SKM-1 (cell line): ENCODE measurements around the gene CXorf66.
"Not testable (repeated sequence)": the region's sequence is repeated elsewhere in the genome, so short reads cannot be mapped to it uniquely, and the experiment has no call there.

Source experiments
- DNase-seq: peaks from one replicate; lab custom pipeline; 2025; ENCODE audit not compliant: unreplicated experiment; lab: John Stamatoyannopoulos, UW

The CXorf66 gene, protein sequence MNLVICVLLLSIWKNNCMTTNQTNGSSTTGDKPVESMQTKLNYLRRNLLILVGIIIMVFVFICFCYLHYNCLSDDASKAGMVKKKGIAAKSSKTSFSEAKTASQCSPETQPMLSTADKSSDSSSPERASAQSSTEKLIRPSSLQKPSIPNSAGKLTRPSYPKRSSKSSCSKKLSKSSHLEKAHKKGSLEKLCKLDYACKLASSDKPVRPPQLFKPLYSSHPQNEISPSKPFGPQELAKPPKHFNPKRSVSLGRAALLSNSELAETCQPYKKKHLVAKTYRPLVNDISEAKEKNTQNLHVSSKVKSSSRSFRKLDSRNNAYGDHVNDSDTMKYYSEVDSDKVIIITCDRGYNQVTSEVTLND

DNA sequence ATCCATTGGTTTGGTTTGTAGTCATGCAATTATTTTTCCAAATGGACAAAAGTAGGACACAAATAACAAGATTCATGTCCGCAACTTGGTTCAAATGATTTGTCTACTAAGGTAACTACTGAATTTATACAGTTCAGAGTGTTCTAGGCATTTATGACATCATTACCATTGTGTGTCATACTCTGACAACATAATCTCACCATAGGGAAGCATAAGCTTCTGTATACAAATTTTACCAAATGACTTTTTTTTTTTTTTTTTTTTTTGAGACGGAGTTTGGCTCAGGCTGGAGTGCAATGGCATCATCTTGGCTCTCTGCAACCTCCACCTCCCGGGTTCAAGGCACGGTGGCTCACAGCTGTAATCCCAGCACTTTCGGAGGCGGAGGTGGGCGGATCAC is at the start of gene CXorf66:
Gene CXorf66, minus strand, starts transcription at position 101 of the 400 bp plus-strand sequence. Its CDS starts 25 bp downstream, at position 76.
- DNase-seq, result no peak

DNA sequence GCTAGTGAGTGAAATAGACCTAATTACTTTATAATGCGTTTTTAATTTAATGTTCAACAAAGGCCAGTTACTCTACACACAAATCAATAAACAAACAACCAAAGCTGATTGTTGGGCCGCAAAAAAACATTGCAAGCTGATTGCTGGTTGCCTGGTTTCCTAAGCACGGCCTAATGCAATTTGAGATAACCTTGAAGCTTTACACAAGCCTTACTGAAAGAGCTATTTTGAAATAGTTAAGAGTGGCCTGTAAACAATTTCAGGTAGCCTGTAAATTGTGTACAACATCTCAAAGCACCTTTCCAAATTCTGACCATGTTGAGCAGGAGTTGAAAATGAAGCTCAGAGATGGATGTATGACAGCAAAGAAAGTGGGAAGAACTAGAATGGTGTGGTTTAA is 17.5 kb upstream of the CXorf66 start:
- no peak for DNase-seq

DNA sequence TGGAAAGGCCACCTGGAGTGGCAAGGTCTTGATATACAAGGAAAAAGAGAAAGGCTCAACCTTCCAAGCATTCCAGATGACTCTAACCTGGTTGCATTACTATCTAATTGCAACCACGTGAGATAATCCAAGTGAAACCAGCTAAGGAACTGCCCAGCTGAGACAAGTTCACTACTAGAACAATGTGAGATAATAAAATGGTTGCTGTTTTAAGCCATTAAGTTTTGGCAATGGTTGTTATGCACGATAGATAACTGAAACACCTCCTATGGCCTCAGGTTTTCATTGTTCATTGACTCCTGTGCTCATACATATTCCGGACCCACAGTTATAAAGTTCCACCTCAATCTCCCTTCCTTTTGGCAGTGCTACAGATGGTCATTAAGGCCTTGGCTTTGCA is 9.2 kb upstream of the CXorf66 start:
- no peak for DNase-seq

DNA sequence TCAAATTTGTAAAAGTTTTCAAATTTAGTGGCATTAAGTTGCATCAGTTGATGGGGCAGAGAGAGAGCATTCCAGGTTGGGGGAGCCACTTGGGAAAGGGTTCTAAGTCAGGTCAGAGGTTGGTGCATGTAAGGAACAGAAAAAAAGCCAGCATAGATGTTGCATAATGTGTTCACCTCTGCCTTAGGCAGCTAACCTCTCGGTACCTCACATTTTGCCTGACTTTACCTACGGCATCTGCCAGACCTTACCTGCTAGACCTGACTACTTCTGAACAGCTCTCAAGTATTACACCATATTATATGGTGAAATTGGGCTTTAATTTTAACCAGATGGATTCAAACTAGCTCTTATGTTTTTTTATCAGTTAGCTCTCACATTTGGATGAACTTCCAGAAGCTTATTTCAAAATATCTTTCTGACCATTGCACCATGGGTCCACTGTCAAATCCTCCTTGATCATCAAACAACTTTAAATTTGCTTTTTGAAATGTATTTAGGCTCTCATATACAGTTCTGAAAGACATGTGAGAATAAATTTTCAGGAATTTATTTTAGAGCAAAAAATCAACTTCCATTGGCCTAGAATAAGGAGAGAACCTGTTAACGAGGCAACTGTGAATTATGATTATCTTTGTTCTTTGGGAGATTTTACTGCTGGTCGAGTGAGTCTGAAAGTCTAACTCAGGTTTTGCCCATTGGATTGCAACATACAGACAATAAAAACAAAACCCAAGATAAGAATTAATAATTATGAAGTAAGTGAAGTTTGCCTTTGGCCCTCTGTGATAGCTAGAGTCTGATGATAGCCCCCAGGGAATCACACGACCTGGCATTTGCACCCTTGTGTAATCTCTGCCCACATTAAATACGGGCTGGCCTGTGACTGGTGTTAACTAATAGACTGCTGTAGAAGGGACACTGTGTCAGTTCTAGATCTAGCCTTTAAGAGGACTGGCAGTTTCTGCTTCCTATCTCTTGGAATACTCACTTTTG is 7.6 kb upstream of the CXorf66 start:
- no peak for DNase-seq

DNA sequence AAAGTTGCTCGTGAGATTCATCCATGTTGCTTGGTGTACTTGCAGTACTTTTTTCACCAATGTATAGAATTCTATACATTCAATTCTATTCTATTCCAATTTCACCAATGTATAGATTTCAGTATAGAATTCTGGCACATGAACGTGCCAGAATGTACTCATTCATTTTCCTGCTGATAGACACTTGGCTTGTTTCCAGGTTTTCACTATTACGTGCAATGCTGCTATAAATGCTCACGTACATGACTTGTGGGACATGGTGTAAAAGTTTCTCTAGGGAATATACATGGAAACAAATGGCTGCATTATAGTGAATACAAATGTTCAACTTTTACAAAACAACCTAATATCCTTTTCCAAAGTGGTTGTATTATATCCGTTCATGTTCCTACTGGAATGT is 6.8 kb upstream of the CXorf66 start:
- no peak for DNase-seq

DNA sequence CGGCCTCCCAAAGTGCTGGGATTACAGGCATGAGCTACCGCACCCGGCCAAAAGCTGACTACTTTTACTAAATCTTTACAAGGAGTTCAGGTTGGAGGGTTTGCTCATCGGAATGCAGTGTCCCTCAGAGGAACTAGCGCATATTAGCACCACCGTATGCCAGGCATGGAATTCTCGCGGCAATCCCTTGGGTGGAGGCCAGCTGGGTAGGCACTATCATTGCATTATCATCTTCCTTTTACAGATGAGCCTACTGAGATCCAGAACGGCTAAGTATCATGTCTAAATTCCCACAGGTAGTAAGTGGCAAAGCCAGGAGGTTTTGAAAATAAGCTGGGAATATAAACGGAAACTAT is 6.1 kb upstream of the CXorf66 start:
- DNase-seq, result no peak

DNA sequence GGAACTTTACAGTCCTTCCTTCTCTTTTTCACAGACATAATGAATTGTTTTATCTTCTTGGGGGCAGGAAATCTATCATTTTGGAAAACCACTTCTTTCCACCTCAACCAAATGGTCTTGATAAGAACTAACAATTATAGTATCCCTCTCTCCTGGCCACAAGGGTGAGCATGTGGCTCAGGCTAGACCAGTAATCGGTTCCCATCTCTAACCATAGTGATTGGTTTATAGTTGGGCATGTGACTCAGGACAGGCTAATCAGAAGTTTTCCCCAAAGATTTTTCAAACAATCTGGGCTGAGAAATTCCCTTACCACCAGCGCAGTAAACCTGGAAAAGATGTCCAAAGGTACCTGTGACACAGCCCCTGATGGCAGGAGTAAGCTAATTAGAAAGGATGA is 4.0 kb upstream of the CXorf66 start:
- DNase-seq, result no peak

DNA sequence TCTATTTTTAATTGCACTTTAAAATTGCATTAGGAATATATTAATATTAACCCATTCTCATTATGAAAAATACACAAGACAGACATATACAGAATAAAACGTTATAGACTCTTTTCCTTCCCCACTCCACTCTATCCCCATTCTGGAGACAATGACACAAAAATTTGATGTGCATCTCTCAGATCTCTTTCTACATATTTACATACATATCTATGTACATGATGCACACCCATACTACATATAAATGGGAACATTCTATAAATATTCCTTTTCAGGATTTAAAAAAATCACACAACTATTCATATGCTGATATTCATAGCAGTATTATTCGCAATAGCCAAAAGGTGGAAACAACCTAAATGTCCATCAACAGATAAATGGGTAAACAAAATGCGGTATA is 2.4 kb upstream of the CXorf66 start:
- no peak for DNase-seq

DNA sequence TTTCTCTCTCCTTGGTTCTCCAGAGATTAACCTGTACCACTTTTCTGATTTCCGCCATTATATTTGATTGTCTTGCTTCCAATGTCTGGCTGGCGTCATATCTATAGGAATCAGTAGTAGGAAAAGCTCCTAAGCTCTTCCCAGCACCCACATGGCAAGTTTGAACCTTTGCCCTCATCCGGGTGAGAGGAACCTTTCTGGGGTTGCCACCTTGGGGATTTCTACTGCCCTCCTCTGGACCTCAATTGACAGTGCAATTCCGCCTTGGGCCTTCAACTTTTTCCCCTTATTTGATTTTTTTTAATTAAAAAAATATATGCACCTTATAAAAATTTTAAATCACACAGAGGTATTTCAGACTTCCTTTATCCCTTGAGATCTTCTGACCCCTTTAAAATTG is 2.0 kb upstream of the CXorf66 start:
- DNase-seq, result no peak

DNA sequence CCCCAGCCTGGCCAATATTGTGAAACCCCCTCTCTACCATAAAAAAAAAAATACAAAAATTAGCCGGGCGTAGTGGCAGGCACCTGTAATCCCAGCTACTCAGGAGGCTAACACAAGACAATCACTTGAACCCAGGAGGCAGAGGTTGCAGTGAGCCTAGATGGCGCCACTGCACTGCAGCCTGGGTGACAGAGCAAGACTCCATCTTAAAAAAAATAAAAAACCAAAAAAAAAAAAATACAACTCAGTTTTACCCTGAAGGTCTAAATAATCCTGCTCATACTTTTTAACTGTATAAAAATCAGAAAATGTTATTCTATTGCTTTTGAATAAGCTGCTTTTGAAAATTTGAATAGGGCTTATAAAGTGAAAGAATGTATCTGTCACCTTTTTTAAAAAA is 838 bp upstream of the CXorf66 start:
- not testable (repeated sequence) for DNase-seq

DNA sequence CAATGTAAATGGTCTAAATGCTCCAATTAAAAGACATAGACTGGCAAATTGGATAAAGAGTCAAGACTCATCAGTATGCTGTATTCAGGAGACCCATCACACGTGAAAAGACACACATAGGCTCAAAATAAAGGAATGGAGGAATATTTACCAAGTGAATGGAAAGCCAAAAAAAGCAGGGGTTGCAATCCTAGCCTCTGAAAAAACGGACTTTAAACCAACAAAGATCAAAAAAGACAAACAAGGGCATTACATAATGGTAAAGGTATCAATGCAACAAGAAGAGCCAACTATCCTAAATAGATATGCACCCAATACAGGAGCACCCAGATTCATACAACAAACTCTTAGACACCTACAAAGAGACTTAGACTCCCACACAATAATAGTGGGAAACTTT is 4.2 kb downstream of the CXorf66 start:
- DNase-seq, result not testable (repeated sequence)

DNA sequence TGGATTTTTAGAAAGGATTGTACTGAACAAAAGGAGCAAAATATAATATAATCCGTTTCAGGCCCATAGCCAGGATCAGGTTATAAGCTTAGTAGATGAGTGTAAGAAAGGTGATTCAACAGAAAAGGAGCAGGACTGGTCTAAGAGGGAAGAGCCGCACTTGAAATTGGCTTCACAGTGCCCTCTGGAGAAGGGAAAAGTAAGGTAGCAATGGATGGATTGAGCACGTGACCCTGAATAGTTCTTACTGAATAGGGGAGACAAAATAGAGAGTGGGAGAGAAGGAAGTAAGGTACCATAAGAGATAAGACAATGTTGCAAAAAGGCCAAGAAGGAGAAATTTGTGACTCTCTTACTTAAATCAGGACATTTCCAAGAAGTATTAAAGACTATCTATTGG is 15.6 kb downstream of the CXorf66 start:
- DNase-seq, result no peak

DNA sequence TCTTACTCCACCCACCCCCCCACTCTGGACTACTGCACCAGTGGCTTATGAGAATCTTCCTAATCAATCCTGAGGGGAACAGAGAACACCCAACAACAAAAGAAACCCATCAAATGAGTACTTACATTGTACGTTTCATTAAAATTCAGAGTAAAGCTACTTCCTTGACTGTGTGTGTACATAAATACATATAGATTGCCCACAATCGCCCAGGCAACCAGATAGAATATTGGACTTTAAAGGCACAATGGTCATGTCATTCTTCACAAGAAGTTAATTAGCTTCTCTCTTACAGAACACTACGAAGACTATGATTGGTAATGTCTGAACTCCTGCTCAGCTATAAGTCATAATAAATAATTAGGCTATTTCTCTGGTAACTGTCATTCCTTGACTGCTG is 20.2 kb downstream of the CXorf66 start:
- no peak for DNase-seq

DNA sequence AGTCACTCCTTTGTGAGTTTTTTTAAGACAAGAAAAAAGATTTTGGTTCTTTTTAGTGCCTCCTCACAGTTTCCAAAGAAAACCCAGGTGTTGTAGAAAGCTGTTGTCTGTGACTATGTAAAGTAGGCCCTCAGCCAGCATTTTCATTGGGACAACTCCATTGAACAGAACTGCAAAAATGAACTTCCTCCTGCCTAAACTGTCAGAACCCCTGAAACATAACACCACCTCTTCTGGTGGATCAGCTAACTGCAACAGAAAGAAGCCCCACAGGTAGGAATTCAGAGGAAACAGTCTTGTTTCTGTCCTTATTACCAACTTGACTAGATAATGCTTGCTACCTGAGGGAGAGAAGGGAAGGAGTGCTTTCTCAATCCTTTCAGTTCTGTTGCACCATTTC is 29.1 kb downstream of the CXorf66 start:
- no peak for DNase-seq

DNA sequence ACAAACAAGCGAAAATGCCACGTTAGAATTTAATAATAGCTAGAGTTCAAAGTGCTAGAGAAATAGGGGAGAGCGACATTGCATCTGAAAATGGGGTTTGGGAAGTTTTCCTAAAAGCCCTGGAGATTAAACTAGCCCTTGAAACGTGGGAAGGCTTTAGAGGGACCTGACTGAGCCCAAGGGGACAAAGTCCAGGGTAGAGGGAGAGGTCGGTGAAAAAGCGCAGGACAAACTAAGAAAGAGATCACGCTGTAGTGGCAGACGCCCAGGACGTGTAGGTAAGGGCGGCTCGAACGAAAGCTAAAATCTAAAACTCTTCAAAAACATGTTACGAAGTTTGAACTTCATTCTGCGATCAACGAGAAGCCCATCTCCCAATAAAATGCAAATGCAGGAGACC is 31.4 kb downstream of the CXorf66 start:
- no peak for DNase-seq

DNA sequence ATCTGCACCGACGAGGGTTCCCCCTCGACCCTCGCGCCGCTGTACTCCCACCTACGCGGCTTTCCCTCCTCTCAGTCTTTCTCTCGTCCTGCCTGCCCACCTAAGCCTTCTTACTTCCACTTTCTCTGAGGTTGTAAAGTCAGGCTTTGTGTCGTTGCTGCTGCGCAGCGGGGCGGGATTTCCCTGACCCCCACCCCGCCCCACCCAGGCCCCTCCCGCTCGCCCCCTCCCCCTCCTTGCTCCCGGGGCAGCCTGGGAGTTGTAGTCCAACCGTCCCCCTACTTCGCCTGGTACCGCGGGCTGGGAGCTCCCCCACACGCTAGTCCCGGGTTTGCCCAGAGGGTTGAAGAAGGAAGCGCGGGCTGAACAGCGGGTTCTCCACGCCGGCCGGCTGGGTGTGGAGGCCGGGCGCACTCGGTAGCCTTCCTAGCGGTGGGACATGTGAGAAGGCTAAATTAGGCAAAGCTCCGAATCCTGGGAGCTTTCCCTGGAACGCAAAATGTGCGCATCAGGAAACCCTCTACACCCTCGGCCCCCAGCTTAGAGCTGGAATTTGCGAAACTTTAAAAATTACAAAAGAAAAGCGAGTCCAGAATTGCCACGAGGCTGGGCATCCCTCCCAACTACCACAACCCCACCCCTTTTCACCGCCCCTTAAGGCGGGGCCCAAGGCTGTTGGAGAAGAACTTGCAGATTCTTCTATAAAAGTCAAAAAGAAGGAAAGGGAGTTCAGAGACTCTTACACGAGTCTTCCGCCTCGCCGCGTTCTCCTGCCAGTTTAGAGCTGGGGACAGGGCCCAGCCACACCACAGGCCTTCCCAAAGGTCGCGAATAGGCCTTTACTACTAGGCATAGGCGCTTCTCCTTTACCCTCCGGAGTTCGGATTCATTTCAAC is 32.2 kb downstream of the CXorf66 start, which contains the start of gene ATP11C:
Gene ATP11C, minus strand, starts transcription at position 153 of the 896 bp plus-strand sequence. CDS start 1,011 bp downstream, outside the sequence.
- DNase-seq, result peak; percentile 50

DNA sequence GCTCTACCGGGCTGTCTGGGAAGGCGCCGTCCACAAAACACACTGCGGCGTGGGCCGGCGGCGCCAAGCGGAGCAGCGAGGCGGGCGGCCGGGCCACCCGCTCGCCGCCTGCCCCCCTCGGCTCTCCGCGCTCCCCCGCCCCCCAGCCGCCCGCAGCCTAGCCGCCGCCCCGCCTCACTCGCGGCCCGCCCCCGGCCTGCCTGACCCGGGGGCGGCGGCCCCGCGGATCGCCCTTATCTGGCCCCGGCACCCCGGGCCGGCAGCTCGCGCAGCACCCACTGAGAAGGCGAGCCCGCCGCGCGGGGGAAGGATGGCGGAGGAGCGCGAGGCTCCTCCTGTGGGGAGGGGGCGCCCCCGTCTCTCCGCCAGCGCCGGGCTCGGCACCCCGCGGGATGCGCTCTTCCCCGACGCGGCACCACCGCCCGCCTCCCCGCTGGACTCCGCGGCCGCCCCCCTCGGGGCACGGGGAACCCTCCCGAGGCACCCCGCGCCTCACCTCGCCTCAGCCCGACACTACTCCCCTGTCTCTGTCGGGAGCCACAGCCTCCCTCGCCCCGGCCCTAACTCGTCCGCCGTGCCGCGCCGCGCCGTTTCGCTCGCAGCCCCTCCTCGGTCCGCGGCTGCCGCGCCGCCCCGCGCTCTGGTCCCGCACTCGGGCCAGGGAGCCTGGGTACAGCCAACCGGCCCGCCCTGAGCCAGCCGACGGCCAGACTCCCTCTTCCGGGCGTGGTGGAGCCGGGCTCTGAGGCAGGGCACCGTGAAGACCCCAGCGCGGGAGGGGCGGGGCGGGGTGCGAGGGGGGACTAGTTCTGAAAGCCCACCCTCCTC is 33.0 kb downstream of the CXorf66 start:
- DNase-seq, result no peak

DNA sequence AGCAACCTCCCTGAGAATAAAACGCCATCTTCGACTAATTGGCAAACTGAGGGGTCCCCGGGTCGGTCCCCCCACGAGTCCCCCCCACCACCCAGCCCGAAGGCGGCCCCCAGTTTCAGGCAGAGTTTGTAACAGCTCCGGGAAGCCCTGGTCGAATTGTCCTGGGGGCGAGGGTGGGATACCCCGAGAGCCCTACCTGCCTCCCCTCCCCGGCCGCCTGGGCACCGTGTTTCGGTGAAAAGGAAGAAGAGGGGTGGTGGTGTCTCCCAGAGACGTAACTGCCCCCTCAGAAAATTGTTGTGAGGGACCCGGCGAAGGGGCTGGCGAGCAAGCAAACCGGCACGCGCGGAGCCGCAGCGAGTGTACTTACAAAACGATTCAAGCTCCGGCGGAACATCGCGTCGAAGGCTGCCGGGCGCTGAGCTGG is 33.7 kb downstream of the CXorf66 start:
- DNase-seq, result no peak

DNA sequence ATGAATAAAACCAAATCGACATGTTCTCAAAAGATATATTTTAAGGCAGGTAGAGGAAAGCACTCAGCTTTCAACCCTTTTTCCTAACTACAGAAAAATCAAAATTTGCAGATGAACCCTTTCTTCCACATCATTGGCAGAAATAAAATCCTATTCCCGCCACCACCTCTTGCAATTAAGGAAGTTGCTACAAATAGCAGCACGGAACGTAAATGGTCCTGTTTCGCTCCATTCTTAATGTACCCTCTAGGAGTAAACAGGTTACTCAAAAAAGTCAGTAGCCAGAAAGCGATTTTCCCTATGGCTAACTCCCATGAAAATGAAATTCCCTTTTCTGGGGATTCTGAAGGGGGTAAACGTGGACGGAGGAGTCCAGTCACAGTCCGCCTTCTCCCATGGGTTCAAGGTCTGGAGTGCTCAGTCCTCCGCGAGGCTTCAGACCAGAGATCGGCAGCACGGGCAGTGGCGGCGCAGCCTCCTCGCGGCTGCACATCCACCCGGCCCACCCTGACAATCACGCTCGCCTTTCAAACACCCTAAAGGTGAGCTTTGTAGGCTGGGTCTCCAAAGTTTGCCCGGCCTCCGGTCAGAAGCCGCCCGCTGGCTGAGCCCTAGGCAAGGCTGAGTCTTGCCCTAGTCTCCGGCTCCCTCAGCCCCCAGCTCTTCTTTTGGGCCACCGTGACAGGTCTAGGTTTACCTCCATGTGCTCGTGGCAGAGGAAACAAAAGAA is 34.2 kb downstream of the CXorf66 start:
- DNase-seq, result no peak
